Activated T-helper 9 cell treated with anti-CD3 and anti-CD28 coated beads, Interleukin-2, amount 50 U/mL, for 16 hours (primary cell): ENCODE results near the gene ANTXR1.

Experiments used
- DNase-seq: peaks from one replicate; pipeline ENCODE4 v3.0.0-alpha.2; 2020; ENCODE audit warnings: low read depth

ANTXR1 gene

DNA sequence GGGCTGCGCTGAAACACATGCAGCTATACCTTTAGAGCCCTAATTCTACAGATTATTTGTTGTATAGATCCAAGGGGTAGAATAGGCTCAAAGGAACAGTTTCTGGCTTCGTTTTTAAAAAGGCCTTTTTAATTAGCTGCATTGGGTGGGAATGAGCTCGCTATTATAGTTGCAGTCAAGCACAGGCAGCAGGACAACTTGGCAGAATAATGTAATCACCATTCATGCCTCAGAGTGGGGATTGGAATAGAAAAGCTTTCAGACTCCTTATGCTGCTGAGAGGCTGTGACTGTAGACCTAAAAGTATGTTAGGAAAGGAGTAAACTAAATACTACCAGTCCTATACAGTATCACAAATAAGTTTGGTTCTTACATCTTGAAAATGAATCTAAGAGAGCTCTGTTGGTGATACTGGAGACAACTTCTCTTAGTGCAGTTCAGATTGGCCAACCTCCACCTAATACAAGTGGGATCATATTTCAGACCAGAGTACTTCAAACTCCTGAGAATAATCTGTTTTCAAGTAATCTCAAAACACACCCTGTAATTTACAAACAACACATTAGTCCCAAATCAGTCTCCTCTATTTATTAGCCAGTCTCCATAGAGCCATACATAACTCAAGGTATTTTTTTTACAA lies 121.4 kb downstream of the ANTXR1 start:
- no peak for DNase-seq

DNA sequence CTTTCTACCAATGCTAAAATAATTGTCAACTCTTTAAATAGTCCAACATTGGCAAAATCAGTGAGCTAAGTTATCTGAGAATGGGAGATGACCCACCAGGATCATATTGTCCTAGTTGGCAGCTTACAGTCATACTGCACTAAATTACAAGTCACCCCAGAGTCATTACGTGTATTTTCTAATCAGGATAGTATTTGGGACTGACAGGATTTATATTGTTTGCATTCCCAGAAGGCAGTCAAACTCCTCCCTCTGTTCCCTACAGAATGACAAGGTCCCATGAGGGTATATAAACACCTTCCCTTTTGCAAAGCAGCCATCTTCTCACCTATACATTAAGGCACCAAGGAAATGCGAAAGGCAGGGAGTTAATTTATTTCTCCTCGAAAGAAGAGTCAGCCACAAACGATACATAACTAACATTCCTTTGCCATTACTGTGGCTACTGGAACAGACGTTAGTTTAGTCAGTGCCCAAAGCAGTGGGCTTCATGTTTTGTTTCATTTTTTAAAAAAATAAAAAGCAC lies 125.3 kb downstream of the ANTXR1 start:
- DNase-seq = no peak

DNA sequence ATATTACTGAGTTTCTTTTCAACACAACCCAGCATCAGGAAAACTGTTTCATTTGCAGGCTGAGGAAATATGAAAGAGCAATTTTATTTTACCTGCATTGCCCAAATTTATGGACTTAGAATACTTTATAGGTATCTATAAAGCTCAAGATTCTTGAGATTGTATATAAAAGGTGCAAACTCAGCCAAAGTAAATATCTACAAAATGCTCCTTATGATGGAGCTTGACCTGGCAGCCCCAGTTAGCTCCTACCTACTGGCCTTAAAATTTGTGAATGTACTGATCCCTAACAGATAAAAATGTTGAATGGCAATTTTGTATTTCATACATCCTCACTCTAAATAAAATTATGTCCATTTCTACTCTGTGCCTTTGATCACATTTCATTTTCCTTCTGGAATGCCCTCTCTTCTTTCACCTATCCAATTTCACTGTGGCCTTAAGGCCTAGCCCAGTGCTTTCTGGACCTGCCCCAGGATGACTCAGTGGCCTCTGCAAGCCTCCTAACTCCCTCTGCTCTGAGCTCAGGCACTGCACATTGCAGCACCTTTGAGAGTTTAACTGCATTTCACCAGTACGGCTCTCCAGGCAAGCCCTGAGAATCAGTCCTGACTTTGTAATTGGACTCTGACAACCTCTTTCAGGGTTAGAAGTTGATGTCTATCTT lies 125.9 kb downstream of the ANTXR1 start:
- no peak for DNase-seq

DNA sequence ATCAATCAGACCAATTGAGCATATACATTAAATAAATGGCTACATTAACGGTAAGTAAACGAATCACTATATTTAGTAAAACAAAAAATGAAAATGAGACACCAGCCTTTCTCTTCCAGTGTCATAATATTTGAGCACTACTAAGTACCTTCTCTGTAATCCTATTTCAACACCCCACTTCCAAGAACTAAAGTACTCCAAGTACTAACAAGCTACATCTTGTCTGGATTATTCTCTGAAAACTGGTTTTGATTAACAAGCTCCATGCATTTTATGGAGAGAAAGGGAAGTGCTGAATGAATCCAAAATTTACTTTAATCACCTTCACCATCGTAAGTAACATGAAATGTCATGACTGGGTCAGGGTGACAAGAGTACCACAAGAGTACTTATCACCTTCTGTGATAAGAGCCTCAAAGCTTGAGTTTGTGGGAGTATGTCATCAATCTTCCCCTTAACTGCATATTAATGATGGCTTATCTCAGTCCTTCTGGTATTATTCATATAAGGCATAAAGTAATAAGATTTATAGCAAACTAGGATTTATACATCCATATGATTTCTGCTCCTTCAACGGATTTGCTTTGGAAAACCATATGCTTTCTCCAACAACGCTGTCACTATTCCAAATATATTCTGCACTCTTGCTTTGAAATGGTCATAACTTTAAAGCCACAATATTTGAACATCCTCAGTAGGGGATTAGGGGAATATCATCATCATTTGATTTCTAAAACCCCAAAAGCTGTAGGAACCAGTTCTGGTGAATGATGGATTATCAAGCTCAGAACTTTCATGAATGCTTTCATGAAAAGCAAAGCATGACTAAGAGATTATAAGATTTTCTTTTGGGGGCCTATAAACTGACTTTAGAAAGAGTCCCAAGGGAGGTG lies 127.0 kb downstream of the ANTXR1 start:
- DNase-seq = no peak

DNA sequence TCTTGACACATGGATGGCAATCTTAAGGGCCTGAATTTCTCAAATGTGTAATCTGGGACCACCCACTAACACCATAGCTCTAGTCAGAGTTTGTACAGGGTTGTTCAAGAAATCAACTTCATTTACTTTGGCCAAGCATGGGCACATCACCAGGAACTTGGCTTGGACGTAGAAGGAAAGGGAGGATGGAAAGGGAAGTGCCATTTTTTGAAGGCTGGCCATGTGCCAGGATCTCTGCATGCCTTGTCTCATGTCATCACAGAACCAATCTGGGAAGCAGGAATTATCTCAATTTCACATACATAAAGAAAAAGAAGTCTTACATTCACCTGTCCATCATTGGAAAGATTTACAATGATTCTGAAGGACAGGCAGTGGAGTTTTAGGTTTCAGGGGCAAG lies 128.1 kb downstream of the ANTXR1 start:
- no peak for DNase-seq

DNA sequence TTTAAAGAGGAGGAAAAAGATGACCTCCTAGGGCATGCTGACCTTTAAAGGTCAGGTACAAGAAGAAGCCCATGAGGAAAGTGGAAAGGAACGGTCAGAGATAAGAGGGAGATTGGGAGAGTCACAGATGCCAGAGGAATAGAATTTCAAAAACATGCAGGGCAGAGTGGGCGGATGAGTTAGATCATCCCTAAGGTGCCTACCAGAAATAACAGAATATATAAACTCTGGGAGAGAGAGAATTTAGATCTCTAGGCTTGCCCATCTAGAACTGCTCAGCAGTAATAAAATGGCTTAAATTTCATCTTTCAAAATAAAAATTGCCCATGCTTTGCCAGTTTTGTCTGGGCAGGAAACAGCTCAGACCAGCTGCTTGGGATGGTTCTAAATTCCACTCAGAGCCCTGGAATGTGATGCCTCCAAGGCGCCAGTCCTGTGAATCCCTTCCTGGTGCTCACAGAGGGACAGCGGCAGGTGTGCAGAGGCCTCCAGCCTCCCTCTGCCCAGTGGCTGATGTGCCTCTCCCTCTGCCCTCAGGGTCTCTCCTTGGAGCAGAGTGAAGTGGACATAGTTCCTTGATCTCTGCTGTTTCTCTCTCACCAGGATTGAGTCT lies 130.9 kb downstream of the ANTXR1 start:
- DNase-seq = no peak

DNA sequence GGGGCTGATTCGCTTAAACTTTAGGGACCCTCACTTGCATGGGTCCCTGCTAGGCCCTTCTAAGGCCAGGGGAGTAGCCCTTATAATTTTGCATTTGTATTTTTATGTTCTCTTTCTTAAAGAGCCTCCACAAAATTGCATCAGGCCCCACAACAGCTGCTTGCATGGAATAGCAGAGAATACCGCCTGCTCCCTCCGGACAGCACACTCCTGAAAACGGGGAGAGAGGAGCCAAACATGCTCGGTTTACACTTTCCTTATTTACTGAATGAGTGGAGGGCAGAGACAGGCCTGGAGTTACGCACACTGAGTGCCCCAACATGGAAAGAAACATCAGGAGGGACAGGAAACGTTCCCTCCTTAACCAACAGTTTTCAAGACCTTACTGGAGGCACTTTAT lies 132.2 kb downstream of the ANTXR1 start:
- DNase-seq = no peak

DNA sequence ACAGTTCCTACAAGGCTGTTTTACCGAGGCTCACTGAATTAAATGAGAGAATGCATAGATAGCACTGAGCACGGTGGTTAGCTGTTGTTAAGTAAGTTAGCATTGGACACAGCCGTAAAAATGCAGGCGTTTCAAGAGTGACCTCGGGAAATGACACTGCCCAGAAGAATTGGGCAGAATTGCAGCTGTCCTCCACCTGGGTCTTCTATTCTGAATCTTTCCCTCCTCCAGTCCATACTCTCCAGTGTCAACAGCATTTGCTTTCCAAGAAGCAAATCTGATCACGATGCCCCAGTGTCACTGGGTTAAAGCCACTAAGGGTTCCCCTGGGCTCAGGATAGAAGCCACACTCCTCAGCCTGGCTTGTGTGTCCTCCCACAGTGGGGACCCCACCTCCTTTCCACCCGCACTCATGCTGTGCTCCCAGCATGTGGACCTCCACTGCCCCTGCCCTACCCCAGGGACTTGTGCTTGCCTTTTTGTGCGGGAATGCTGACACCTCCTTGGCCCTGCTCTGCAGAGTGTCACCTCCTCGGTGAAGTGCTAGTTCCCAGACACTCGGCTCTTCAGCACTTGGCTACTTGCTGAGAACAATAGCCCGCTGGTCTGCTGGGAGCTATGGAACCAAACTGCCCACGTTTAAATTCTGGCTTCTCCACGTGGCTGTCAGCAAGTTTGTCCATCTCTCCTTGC lies 135.0 kb downstream of the ANTXR1 start:
- no peak for DNase-seq

DNA sequence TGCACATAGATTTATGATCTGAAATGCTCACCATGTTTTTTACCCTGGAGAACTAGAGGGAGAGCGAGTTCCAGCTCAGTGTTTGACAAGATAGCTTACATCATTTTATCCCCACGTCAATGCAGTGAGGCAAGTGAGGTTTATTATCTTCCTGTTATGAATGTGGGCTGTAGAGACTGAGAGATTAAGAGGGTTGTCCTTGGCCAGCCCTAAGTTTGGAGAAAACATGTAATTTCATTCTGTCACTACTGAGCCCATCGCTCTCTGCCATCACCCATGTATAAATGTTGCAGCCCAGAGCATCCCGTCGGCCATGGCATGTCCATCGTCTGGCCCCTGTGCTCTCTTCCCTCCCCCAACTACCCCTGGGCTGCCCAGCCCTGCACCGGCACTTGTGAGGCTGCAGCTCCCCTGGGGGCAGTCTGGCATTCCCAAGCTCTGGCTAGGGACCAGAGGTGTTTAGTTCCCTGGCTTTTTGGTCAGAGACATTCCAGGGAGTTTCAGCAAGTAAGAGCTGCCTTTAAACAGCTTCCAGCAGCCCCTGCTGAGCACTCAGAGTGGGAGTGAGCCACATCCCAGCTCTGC lies 136.7 kb downstream of the ANTXR1 start:
- no peak for DNase-seq

DNA sequence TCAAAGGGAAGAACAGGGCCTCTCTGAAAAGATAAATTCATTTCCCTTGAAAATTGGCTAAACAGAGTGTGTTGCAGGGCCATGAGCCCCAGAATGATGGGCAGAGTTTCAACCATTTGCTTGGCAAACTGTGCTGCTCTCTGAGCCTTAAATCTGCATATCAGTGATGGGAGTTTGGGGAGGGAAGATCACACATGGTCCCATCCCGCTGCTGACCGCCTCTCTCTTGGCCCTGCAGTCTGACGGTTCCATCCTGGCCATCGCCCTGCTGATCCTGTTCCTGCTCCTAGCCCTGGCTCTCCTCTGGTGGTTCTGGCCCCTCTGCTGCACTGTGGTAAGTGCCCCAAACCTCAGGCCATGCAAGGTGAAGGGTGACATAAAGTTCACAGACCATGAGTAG lies 139.0 kb downstream of the ANTXR1 start:
- no peak for DNase-seq

DNA sequence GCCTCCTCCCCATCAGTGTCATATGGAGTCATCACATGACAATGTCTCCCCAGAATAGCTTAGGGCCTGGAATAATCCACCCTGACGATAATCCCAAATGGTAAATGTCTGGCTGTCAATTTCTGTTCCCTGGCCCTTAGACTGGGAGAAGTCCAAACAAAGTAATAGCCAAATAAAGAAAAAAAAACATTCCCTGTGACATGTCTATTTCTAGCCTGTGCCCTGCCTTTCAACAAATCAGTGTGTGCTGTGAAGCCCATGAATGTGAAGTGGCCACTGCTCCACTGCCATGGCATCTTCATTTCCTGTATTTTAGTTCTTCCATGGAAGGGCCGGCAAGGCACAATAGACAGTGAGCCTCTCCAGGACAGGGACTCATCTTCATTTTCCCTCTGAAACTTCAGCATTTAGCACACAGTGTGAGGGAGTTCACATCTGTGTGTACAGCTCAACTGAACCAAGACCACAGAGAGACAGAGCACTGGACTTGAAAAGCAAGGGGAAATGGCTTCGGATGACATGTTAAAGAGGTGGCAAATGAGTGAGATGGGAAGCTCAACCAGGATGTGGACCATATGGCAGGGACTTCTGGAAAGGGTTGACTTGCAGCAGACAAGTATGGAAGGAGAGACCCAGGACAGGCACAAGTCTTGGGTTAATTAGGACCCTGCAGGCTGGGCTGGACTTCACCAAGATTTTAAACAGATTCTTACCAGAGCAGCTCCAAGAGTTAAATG lies 140.0 kb downstream of the ANTXR1 start:
- DNase-seq = no peak

DNA sequence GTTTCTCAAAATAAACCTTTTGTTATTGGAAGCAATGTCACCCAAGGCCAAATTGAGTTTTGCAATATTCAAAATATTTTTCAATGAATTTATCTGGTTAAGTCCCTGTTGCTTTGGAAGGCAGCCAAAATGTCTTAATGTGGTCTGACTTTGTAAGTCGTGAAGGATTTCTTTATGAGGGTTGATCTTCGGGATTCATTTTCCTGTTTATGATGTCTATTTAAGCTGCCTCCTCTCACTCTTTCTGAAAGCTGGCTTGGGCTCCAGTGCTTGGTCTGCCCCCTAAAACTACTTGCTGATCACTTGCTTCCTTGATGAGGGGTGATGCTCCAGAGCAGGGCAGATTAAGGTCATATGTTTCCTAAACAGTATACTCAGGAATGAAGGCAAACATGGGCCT lies 141.1 kb downstream of the ANTXR1 start:
- DNase-seq = no peak

DNA sequence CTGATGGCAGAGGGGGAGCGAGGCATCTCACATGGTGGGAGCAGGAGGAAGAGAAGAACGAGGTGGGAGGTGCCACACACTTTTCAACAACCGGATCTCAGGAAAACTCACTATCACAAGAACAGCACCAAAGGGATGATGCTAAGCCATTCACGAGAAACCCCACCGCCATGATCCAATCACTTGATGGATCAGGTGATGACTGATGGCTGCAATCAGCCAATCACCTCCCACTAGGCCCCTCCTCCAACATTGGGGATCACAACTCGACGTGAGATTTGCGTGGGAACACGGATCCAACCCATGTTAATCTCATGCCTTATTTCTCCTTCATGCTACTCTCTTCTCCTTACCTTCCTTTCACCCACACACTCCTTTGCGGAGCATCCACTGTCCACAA lies 143.6 kb downstream of the ANTXR1 start:
- DNase-seq = no peak

DNA sequence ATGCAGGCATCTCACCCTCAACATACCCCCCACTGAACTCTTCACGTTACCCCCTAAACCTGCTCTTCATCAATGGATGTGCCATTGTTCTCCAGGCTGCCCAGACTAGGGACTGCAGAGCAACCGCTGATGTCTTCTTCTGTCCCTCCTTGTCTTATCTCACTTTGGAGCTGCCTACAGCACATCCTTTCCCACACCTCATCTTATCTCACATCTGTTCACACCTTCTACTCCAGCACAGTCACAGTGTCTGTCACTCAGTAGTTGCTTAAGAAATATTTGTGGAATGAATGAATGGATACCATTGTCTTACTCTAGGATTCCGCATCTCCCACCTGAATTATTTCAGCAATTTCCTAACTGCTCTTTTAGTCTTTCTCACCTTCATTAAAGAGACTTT lies 144.5 kb downstream of the ANTXR1 start:
- no peak for DNase-seq

DNA sequence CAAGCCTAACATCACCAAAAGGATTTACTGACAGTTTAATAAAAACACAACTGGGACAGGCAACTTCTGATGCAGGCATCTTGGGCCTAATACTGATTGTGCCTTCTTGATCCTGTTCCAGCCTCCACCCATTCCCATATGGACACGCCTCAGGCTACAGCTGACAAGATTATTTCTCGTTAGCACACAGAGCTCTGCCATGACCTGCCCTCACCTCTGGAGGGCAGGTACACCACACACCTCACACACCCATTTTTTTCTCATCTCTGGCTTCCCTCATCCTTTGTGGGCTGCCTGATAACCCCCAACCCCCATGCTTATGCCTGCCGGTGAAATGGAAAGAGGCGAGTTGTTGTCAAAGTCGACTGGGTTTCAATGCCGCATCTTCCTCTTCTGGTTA lies 147.0 kb downstream of the ANTXR1 start:
- DNase-seq = no peak

DNA sequence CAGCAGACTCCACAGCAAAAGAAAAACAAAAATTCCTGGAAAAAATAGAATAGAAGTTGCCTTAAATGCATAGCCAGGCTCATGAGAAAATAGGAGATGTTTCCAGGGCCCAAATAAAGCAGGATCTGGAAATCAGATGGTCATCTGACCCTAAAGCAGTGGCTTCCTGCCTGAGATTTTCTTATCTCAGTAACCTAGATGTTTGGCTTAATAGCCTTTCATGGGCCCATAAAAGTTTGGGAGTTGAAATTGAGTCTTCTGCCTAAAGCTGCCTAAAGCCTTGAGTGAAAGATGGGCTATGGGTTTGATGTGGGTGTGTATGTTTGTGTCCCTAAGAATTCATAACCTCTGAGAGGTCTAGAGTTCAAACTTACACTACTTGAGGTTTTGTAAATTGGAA lies 149.1 kb downstream of the ANTXR1 start:
- DNase-seq = no peak

DNA sequence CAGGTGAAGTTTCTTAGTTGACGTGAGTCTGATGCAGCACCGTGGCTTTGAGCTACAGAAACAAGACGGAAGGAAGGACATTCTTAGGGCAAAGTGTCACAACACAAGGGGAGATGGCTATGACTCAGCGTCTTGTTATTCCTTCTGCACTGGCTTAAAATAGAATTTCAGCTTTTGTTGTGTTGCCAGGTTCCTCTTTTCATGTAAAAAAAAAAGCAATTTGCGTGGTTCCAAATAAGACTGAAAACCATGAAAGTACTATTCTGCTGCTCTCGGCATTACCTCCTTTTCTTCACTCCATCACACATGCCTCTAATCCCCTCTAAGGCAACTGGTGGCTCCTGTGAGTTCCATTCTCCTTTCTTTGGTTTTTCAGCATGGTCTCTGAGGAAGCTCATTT lies 150.1 kb downstream of the ANTXR1 start:
- no peak for DNase-seq

DNA sequence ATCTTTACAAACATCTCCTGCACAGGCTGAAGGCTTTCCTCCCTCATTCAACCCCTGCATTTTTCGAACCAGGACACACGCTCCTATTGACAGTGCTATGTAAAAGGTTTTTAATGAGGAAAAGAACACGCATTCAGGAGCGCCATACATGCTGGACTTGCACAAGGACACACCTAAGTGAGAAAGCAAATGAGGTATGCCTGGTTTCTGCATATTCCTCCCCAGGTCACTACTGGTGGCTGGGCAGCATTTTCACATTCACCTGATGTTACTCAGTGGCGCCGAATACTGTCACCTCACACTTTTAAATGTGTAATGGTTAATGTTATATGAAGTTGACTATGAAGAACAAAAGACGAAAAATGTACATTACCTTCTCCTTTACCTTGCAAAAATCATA lies 150.6 kb downstream of the ANTXR1 start:
- no peak for DNase-seq

DNA sequence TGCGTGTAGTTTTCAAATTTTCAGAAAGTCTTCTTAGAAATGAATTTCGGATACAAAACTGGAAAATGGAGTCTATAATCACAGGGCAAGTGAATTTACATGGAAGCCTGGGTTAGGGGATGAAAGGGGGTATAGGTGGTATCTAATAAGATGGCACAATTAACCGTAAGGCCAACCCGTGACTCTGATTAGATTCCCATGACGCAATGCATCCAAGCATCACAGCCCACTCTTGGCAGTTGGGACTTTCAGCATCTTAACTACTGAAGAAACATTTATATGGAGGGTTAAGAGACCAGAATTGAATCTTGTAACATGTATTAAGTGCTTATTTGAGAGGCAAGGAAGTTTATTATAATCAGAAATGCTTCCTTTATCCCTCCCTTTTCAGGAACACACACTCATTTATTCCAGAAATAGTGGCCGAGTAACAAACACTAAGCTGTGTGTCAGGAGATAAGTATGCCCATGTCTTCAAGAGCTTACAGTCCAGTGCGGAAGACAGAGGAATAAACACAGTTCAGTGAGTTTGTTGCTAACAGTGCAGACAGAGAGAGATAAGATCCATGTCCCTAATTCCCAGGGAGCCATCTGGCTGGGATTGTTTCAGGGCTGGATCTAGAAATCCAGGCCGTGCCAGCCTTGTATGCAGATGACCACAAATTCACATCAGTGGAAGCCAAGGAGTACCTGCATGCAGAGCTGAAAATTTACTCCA lies 151.2 kb downstream of the ANTXR1 start:
- no peak for DNase-seq
